ENCODE data around the gene PTCH2. TPM values are rescaled to one million over a fixed set of nuclear protein-coding genes. Genes with fewer than 3 reads are reported as not detected.

PTCH2 gene
- total and polyA plus RNA-seq, 2 donors (not counting 1 experiment from before 2014, with no cell fraction given), result 1.3 to 1.7 TPM

GRCh38 chr1:44802306-44803061 is 40.6 kb downstream of the PTCH2 start:
- Histone ChIP-seq H3K4me3 (ENCODE audit: control extremely low read depth in 1 of 5, extremely low read depth in 1 of 5, insufficient read depth in 1 of 5, low read depth in 2 of 5, low read length in 4 of 5) (peak overlapping the region in 1 of 5 experiments; percentile 51), H4K20me1 (ENCODE audit: control insufficient read depth, insufficient read depth, low read length, poor library complexity, severe bottlenecking) (no peaks in the 10 kb centered on the region), H2AFZ (ENCODE audit: insufficient read depth, low read depth, low read length, poor library complexity, severe bottlenecking) (no peak overlapping the region), H3K27ac (ENCODE audit: low read length in 2 of 2) (peak overlapping the region in 1 of 2 donors; percentile 54), H3K36me3 (replicated peaks in 1 of 2; ENCODE audit: control extremely low read depth in 1 of 2, control insufficient read depth in 1 of 2, extremely low read depth in 1 of 2, insufficient read depth in 2 of 2, low read length in 1 of 2) (peaks cover 0 to 21% of the 10 kb centered on the region in 2 experiments), H3K9me3 (ENCODE audit: control extremely low read depth in 1 of 3, control insufficient read depth in 2 of 3, insufficient read depth in 1 of 3, low read length in 2 of 3) (peaks cover 0 to 3% (median 0%) of the 10 kb centered on the region in 3 donors), H3K4me2 (replicated peaks; ENCODE audit: low read depth, low read length, poor library complexity, severe bottlenecking) (peak overlapping the region; percentile 100), H3K4me1 (ENCODE audit: control insufficient read depth in 2 of 2, insufficient read depth in 2 of 2, low read length in 2 of 2) (peaks cover 23 to 49% of the 10 kb centered on the region in 2 donors), H3K27me3 (replicated peaks in 1 of 4; ENCODE audit: control extremely low read depth in 1 of 4, control insufficient read depth in 3 of 4, insufficient read depth in 4 of 4, low read length in 3 of 4) (no peaks in the 10 kb centered on the region), H3K9ac (ENCODE audit: low read length) (no peak overlapping the region), H3K79me2 (ENCODE audit: control insufficient read depth, insufficient read depth, low read length) (peaks cover 5% of the 10 kb centered on the region)
- DNase-seq (no peak), ATAC-seq (ENCODE audit: low read depth) (no peak)
- Mint-ChIP-seq H3K4me3 (peak overlapping the region; percentile 70), H3K27me3 (no peaks in the 10 kb centered on the region), H3K9me3 (ENCODE audit: insufficient read depth) (no peaks in the 10 kb centered on the region), H3K4me1 (peaks cover 42% of the 10 kb centered on the region), H3K27ac (peak overlapping the region; percentile 77)
- 87% methylated on average over 9 of the region's 13 CpGs for WGBS (ENCODE audit: insufficient coverage)
- TF ChIP-seq CTCF (IDR thresholded peaks at IDR 0.05), result no peak
- no peak for TF ChIP-seq EZH2 (IDR thresholded peaks at IDR 0.05; ENCODE audit: borderline replicate concordance, insufficient read depth, low read depth, low read length, poor library complexity, severe bottlenecking)
- CTCF ChIA-PET, result interaction anchor here (0.6 to 0.7 kb wide), 2 partner anchors 27 to 71 kb away, joined by 3 read pairs; partner anchors contain the start of gene RPS8
- POLR2A ChIA-PET, result interaction anchor here (1.1 to 1.3 kb wide), 2 partner anchors 11 to 15 kb away, joined by 3 to 4 read pairs; no protein-coding TSS in a partner anchor
- intact Hi-C loops (cut with micrococcal nuclease), result no loop called here
